ENCODE data around the gene PRUNE2. TPM values are rescaled to one million over a fixed set of nuclear protein-coding genes. Genes with fewer than 3 reads are reported as not detected.

PRUNE2 gene
- total RNA-seq, 4 donors from 2014 or later: 4.1 to 13.1 (median 5.4) TPM

GRCh38 chr9:76662476-76663281 is 243.2 kb downstream of the PRUNE2 start:
- intact Hi-C loops (cut with DNase I; ENCODE audit: low total_unique reads): no loop called here
- DNase-seq (ENCODE audit: low spot score in 2 of 2): no peak
- 42 to 47% methylated on average over 6 of the region's 6 CpGs for WGBS, 2 donors
- H3K4me3 ChIP-seq (ENCODE audit: low read depth, poor library complexity, severe bottlenecking): no peak overlapping the region
- TF ChIP-seq CTCF (IDR thresholded peaks at IDR 0.05) (no peak), POLR2A (IDR thresholded peaks at IDR 0.05) (no peak)

GRCh38 chr9:76658510-76659231 is 247.2 kb downstream of the PRUNE2 start:
- H3K4me3 ChIP-seq (ENCODE audit: low read depth, poor library complexity, severe bottlenecking): no peak overlapping the region
- TF ChIP-seq POLR2A (IDR thresholded peaks at IDR 0.05) (no peak), CTCF (IDR thresholded peaks at IDR 0.05) (no peak)
- 56 to 58% methylated on average over 6 of the region's 6 CpGs for WGBS, 2 donors
- DNase-seq (ENCODE audit: low spot score in 2 of 2): no peak
- intact Hi-C loops (cut with DNase I; ENCODE audit: low total_unique reads): no loop called here

DNA sequence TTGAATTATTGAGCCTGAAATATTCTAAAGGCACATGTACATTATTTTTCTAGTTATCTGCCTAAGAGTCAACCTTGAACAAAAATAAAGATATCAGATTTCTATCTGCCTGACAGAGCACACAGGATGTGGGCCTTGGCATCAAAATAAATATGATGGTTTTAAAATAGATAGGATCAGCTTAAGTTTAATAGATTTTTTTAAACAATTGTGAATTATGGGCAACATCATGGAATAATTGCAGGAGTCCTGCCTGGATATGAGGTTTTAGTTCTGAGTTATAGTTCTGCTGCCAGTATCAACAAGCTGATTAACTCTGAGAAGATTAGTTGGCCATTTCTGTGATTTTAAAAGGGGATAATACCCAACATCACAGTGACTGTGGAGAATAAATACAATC is 248.6 kb downstream of the PRUNE2 start:
- intact Hi-C loops (cut with DNase I; ENCODE audit: low total_unique reads): no loop called here
- TF ChIP-seq CTCF (IDR thresholded peaks at IDR 0.05) (no peak), POLR2A (IDR thresholded peaks at IDR 0.05) (no peak)
- H3K4me3 ChIP-seq (ENCODE audit: low read depth, poor library complexity, severe bottlenecking): no peak overlapping the region
- DNase-seq (ENCODE audit: low spot score in 2 of 2): no peak

DNA sequence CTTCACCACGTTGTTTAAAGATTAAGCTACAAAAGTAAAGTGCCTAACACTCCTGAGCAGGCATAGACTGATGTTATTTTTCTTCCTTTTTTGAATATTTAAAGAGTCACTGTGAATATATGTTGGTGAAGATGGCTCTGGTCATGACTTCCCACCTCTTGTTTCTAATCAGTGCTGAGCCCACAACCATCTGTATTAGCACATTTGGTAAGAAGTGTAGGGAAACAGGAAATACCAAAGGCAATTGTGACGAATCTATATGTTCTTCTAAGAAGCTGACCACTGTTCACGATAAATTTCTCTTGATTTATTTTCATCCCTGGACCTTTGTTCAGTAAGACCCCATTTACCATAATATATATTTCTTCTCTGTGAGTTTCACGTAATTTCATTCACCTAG is 249.9 kb downstream of the PRUNE2 start:
- DNase-seq (ENCODE audit: low spot score in 2 of 2): no peak
- intact Hi-C loops (cut with DNase I; ENCODE audit: low total_unique reads): no loop called here
- TF ChIP-seq POLR2A (IDR thresholded peaks at IDR 0.05) (no peak), CTCF (IDR thresholded peaks at IDR 0.05) (no peak)
- no peak overlapping the region for H3K4me3 ChIP-seq (ENCODE audit: low read depth, poor library complexity, severe bottlenecking)
- WGBS, 2 donors: 76 to 80% methylated on average over 4 of the region's 4 CpGs

DNA sequence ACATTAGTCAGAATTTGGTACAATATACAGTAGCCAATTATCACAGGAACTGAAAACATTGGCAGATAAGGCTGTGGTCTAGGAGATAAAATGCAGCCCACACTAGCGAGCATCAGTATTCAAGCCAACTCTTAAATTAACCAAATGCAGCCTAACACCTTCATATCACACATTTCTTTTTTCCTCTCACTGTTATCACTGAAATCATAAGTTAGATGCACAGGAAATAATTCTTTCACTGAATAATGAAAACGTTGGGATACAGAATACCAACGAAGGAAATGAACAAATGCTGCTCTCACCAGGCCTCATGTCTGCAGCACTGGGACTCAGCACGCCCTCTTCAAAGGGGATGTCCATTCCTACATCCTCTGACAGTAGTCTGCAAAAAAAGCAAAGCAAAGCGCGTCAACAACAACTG is 250.8 kb downstream of the PRUNE2 start:
- DNase-seq (ENCODE audit: low spot score in 2 of 2): no peak
- no peak for TF ChIP-seq CTCF (IDR thresholded peaks at IDR 0.05)
- no peak for TF ChIP-seq POLR2A (IDR thresholded peaks at IDR 0.05)
- no peak overlapping the region for H3K4me3 ChIP-seq (ENCODE audit: low read depth, poor library complexity, severe bottlenecking)
- WGBS, 2 donors: 59 to 70% methylated on average over 6 of the region's 6 CpGs
- intact Hi-C loops (cut with DNase I; ENCODE audit: low total_unique reads): no loop called here

Measured in lower leg skin (tissue), 4 donors.